ENCODE measurements around the gene HCFC2.

The HCFC2 gene

DNA sequence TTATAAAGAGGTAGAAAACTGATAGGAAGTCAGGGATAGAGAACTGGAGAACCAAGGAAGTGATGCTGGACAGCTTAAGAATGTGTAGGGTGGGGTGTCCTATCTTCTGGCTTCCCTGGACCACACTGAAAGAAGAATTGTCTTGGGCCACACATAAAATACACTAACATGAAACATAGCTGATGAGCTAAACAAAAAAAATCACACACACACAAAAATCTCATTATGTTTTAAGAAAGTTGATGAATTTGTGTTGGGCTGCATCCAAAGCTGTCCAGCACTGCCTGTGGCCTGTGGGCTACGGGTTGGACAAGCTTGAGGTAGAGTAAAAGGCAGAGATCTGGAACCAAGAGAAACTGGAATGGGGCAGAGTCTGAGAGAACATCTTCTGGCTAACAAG, 21.8 kb upstream of the HCFC2 start:
- no peak for DNase-seq (ENCODE audit: insufficient read length, low spot score)
- TF ChIP-seq, protein P1, sequence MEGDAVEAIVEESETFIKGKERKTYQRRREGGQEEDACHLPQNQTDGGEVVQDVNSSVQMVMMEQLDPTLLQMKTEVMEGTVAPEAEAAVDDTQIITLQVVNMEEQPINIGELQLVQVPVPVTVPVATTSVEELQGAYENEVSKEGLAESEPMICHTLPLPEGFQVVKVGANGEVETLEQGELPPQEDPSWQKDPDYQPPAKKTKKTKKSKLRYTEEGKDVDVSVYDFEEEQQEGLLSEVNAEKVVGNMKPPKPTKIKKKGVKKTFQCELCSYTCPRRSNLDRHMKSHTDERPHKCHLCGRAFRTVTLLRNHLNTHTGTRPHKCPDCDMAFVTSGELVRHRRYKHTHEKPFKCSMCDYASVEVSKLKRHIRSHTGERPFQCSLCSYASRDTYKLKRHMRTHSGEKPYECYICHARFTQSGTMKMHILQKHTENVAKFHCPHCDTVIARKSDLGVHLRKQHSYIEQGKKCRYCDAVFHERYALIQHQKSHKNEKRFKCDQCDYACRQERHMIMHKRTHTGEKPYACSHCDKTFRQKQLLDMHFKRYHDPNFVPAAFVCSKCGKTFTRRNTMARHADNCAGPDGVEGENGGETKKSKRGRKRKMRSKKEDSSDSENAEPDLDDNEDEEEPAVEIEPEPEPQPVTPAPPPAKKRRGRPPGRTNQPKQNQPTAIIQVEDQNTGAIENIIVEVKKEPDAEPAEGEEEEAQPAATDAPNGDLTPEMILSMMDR (IDR thresholded peaks at IDR 0.05; ENCODE audit: insufficient read depth, missing control alignments) = no peak
- no peak for FAIRE-seq

DNA sequence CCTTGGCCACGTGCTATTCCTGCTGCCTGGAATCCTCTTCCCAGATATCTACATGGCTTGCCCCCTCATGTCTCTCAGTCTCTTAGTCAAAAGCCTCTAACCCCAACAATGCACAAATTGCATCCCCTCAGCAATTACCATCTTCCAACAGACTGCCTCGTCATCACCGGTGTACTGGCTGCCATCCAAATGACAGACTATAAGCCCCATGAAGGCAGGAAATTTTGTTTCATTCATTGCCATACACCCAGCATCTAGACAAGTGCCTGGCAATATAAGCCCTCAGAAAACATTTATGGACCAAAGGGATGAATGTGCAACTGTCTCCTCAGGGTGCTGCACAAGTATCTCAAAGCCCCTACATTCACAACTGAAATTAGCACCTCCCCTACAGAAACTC, 20.2 kb upstream of the HCFC2 start:
- FAIRE-seq (no peak), DNase-seq (ENCODE audit: insufficient read length, low spot score) (no peak)
- TF ChIP-seq, protein P1 (IDR thresholded peaks at IDR 0.05; ENCODE audit: insufficient read depth, missing control alignments) = no peak

DNA sequence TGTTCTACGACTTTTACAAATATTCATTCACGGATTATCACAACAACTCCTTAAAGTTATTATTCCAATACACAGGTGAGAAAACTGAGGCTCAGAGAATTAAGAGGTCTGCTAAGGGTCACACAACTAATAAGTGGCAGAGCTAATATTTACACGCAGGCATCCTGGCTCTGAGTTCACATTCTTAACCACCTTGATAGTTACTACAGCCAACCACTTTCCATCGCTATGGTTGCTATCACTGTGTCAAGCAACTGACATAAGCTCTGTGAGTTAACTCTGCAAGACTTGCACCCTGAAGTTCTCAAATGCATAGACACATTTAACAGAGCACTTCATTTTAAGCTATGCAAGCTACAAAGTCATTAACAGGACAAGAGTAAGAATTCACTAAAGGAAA, 18.0 kb upstream of the HCFC2 start:
- no peak for FAIRE-seq
- TF ChIP-seq, protein P1 (IDR thresholded peaks at IDR 0.05; ENCODE audit: insufficient read depth, missing control alignments) = no peak
- DNase-seq (ENCODE audit: insufficient read length, low spot score) = no peak

DNA sequence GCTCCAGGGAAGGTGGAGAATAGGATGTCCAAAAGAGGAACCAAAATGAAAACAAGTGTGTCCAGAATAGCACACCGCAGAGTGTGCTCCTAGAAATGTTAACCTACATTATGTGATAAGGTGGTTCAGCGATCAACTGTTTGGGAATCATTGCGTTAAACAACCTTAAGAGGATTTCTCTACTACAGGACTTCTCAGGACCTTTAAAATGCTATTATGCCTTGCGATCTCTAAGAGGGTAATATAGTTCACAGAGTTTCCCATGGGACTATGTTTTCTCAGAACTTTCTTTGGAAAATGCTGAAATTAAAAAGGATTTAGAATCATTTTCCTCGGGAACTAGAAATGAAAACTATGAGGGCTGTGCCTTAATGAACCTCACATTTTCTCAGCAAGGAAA, 16.2 kb upstream of the HCFC2 start:
- no peak for FAIRE-seq
- no peak for DNase-seq (ENCODE audit: insufficient read length, low spot score)
- TF ChIP-seq, protein P1 (IDR thresholded peaks at IDR 0.05; ENCODE audit: insufficient read depth, missing control alignments) = no peak

DNA sequence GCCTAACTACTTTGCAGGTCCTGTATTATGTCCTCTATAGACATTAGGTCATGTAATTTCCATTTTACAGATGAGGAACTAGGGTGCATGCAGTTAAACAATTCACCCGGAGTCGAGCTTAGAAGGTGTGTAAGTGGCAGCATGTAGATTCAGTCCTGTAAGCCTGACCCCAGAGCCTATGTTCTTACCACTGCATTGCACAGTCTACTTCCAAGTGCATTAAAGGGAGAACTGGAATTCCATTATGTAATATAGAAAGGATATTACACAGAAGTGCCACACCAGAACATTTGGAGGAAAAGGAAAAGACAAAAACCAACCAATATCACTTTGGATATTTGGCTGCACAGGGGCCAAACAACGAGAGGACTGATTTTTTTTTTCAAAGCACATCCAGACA, 15.5 kb upstream of the HCFC2 start:
- FAIRE-seq (no peak), DNase-seq (ENCODE audit: insufficient read length, low spot score) (no peak)
- TF ChIP-seq, protein P1 (IDR thresholded peaks at IDR 0.05; ENCODE audit: insufficient read depth, missing control alignments) = no peak

DNA sequence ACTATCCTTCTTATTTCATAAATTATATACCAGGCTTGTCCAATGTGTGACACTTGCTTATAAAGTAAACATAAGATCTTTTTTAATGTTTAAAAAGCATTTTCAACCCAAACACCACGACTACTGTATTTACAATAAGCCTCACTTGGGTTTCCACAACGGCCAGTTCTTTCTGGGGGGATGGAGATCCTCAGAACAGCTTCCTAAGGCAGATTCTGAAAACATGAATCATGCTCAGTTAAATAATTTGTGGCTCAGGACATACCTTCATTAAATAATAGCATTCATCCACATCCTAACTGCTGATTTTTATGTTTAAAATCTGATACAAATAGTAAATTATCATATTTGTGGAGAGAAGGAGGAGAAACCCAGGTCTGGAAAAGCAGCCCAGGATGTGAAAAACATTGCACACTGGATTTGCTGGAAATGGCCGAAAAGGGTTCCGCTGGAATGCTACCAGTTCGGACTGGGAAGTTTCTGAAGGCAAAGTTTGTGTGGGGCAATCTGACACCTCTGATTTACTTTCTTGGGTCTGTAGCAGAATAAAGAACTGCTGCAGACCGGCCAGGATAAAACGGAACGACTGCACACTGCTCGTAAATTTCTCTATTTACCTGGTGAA, 14.9 kb upstream of the HCFC2 start:
- no peak for FAIRE-seq
- TF ChIP-seq, protein P1 (IDR thresholded peaks at IDR 0.05; ENCODE audit: insufficient read depth, missing control alignments) = no peak
- no peak for DNase-seq (ENCODE audit: insufficient read length, low spot score)

DNA sequence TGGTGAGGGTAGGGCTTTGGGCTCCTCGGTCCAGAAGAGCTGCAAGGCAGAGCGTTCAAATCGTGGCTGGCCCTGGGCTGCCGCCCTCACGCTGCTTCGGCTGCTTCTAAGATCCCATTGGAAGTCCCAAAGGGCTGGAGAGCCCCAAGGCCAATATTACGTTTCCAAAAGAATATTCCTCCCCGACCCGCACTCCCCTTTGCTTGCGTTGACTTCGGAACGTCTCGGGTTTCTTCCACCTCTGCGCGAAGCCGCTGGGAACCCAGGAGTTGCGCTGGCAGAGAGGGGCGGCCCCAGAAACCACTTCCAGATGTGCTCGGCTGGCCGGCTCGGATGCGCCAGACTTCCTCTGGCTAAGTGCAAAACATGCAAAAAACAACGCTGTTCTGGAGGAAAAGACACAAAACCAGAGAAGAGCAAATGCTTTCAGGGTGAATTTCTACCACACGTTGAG, 14.4 kb upstream of the HCFC2 start, which contains the start of gene GLT8D2:
Gene GLT8D2 (minus strand): TSS at position 285 of the 454 bp plus-strand sequence. CDS start 30,539 bp downstream, outside the sequence.
- DNase-seq (ENCODE audit: insufficient read length, low spot score) (no peak), FAIRE-seq (no peak)

More for the DNA sequence above, 14.4 kb upstream of the HCFC2 start, which contains the start of gene GLT8D2:
- TF ChIP-seq, protein P1 (IDR thresholded peaks at IDR 0.05; ENCODE audit: insufficient read depth, missing control alignments) = no peak

Measured in D721Med (cell line).